Activated CD4-positive, alpha-beta T cell treated with anti-CD3 and anti-CD28 coated beads for 4 hours (primary cell): ENCODE results near the gene CCL2.

Experiments
- DNase-seq, 2 donors: peaks; one replicate each; pipeline ENCODE4 v3.0.0-alpha.2; 2020

Gene CCL2

DNA sequence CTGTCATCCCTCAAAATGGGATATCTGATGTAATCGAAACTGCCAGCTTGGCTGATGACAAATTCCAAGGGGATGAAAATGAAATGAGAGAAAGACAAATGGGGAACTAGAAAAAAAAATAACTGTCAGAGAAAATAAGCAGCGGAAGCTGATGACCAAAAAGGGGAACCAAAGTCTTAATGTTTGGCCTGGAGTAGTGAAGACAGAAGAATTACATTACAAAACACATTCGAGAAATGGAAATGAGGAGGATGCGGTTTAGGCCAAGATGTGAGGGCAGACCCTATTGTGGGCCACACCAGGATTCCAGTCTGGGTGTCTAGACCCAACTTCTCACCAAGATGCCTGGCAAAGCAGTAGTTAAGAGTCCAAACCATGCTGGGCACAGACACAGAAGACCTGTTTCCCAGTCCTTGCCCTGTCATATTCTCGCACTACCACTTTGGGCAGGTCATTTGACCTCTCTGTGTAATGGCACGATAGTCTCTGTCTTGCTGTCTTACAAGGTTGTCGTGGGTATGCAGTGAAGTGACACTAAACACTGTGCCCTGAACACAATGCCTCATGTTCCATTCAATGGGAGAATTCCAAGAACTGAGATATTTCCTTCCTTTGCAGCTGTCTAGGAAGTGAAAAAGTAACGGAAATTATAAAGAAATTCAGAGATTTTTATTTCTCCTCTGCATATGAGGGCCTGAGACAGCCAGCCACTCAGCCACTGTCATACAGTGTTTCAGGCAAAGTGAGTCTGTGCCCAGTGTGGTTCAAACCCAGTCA, 12.3 kb upstream of the CCL2 start:
- DNase-seq, result no peak

DNA sequence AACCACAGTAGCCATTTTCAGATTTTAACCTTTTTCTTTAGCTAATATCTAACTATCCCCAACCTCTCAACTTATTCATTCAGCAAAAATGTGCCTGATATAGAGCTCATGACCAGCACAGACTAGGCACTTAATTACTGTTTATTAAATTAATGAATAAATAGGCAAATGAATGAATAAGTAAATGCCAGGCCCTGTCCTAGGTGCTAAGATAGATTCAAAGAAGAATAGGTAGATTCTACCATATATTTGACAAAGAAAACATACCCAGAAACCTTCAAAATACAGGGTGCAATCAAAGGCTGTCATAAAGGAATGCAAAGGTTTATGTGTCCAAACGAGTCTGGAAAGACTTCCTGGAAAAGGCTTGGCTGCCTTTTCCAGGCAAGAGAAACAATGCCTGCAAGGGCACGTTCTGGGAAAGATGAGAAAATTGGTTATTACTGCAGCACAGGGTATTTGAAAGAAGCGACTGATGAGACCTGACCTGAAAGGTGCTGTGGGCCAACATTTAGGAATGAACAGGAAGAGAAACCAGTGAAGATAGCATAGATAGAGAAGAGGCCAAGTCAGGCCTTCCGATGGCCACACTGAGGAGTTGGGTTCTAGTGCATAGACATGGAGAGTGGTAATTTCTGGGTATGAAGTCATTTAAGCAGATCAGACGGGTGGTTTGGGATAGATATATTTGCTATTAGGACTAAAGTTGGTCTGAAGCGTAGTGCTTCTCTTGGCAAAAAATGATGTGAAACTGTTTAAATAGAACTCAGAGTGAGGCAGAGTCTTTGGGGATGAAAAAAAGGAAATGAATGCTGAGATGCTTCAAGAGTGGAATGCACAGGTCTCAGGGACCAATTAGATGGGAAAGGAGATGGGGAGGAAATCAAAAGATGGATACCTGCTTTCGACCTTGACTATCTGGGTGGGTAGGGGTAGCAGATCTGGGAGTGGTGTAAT, 11.4 kb upstream of the CCL2 start:
- DNase-seq, result no peak

DNA sequence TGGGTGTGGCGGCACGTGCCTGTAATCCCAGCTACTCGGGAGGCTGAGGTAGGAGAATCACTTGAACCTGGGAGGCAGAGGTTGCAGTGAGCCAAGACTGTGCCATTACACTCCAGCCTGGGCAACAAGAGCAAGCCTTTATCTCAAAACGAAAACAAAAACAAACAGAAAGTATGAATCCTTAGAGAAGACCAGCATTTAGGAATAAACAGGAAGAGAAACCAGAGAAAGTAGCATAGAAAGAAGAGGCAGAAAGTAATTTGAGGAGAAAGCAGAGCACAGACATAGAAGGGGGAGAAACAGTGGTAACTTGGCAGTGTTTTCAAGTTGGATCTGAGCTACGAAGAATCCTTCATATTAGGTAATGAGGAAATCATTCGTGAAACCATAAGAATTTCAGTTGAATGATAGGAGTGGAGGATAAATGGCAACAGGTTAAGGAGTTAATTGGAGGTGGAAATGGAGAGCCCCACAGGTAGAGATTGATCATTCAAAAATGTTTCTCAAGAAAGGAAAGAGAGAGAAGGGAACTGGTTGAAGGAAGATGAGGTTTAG, 9.7 kb upstream of the CCL2 start:
- DNase-seq, result no peak

DNA sequence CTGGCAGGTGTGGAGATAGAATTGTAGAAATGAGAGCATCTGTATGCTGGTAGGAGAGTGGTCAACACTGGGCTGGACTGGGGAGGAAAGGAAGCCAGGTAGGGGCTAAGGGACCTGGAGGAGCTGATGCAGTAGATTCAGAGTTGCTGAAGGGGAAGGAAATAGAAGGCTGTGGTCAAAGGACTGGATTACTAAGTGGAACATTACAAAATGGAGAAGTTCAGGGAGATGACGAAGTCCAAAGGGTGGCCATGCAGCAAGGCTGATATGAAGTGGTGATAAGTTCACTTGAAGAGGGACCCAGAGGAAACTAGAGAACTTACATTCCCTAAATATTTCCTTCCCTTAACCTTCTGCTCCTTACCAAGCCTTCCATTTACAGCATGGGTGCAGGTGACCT, 8.6 kb upstream of the CCL2 start:
- DNase-seq, result no peak

DNA sequence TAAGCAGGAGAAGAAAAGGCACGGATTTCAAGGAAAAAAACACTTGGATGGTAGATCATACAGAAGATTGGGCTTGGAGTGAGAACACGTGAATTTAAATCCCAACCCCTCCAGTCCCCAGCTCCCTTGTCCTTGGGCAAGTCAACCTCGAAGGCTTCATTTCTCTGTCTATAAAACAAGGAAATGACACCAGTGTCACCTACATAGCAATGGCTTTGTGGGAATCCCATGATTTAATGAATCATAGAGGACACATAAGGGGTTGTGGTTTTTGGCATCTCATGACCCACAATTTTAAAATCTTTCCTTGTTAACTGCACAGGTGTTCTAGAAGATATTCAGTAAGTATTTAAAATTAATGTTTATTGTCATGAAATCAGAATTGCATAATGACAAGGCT, 8.2 kb upstream of the CCL2 start:
- no peak for DNase-seq

DNA sequence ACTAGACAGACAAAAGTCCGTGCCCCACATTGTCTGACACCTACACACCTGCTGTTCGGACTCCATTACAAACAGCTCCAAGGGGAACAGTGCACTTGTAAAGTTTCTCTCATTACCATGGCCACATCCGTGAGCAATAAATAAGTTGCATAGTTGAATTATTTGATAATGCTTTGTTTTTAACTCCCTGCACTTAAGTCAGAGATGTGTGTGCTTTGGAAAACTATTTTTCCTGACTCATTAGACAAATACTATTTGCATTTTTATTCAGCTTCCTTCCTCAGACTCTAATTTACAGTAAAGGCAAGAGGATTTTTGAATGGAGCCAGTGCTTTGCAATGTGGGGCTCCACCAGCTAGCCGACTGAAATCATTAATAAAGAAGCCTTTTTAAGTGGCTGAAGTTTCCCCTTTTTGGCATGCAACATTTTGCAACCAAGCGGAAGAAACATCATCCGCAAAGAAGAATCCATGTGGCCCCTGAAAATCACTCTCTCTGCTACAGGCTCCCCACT, 6.5 kb upstream of the CCL2 start:
- no peak for DNase-seq

DNA sequence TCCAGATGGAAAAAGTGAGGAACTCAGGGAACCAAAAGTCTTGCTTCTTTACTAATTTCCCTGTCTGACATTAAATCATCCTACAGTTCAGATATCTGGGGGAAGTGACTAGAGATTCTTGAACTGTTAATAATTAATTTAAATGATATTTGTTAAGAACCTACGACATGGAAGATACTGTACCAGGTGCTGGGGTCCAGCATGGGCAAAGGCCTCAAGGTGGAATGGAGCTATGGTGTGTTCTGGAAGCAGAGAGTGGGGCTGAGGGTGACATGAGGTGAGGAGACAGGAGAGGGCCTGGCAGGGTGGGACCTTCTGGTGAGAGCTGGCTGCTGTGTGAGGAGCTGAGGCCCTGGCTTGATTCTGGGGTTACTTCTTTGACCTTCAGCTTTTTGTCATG, 6.0 kb upstream of the CCL2 start:
- no peak for DNase-seq

DNA sequence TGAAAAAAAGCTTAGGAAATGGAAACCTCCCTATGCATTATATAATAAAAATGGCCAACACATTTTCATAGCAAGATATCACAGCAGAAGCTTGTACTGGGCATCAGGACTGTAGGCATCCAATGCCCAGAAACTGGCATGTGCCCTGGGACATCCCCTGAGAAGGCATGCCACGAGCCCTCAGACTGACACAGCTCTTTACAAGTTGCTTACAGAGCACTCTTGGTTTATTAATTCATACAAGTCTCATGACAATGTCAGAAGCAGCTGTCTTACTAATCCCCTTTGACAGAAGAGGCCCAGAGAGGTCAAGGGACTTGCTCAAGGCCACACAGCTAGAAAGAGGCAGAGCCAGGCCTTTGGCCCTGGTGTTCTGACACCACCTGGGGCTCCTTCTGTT, 5.6 kb upstream of the CCL2 start:
- no peak for DNase-seq

DNA sequence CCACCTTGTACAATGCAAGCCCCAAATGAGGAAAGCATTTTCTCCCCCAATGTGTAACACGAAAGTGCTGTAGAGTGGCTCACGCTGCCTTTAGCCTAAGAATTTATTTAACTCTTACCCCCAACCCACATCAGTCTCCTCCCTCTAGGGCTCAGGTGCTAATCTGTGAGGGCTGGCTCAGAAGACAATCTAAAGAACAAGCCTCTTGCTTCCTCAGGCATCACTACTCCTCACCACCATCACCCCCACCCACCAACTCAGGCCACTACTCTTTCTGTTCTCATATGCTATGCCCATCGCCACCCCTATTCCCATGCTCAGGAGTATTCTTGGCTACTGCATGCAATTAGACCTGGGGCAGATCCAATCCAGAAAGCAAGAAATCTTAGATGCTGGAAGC, 3.9 kb upstream of the CCL2 start:
- no peak for DNase-seq

DNA sequence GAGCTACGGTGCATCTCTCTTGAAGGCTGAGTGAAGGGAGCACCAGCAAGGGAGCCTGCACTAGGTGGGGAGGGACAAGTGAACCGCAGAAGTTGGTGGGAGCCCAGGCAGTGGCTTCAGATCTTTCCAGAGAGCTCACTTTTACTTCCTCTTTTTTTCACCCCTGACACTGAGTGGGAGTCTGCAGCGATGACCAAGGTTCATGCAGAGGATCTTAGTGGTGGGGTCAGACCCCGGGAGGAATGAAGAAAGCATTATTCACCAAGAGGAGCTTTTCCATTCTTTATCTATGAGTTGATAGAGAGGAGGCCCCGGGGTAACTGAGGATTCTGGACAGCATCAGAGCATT, 3.0 kb upstream of the CCL2 start:
- no peak for DNase-seq

DNA sequence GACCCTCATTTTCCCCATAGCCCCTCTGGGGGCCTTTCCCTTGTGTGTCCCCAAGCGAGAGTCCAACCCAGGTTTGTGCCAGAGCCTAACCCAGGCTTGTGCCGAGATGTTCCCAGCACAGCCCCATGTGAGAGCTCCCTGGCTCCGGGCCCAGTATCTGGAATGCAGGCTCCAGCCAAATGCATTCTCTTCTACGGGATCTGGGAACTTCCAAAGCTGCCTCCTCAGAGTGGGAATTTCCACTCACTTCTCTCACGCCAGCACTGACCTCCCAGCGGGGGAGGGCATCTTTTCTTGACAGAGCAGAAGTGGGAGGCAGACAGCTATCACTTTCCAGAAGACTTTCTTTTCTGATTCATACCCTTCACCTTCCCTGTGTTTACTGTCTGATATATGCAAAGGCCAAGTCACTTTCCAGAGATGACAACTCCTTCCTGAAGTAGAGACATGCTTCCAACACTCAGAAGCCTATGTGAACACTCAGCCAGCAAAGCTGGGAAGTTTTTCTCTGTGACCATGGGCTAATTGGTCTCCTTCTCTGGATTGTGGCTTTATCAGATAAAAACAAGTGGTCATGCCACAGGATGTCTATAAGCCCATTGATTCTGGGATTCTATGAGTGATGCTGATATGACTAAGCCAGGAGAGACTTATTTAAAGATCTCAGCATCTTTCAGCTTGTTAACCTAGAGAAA, 2.5 kb upstream of the CCL2 start:
- no peak for DNase-seq

DNA sequence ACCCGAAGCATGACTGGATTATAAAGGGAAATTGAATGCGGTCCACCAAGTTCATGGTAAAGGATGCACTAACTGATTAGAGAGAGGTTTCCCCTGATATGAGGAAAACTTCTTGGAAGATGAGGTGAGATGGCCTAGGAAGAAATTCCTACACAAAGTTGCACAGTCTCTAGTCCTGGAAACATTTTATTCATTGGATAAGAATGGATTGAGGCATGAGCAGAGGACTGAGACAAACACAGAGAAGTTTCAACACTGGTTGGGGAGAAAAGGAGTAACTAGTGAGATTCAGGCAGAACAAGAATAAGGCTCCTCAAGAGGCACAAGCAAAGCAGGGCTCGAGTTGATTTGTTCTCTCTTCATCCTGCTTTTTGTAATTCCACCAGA, 2.0 kb upstream of the CCL2 start:
- no peak for DNase-seq

DNA sequence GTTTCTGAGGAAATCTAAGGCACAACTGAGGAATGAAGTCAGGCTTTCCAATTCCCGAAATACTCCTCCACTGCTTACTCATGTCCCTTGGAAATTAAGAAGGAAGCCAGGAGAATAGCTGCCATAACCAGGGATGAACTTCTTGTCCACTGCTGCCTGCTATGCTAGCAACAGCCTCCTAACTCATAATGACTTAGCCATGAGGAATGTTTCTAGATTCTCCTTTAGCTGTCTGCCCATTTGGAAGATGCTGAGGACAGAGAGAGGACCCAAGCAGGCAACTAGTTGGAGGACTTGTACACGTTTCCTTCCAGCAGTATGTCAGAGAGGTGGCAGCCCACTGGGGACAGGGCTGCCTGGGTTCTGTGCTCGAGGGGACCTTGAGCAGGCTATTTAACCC, 939 bp upstream of the CCL2 start:
- no peak for DNase-seq

DNA sequence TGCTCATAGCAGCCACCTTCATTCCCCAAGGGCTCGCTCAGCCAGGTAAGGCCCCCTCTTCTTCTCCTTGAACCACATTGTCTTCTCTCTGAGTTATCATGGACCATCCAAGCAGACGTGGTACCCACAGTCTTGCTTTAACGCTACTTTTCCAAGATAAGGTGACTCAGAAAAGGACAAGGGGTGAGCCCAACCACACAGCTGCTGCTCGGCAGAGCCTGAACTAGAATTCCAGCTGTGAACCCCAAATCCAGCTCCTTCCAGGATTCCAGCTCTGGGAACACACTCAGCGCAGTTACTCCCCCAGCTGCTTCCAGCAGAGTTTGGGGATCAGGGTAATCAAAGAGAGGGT, 272 bp downstream of the CCL2 start:
- no peak for DNase-seq

DNA sequence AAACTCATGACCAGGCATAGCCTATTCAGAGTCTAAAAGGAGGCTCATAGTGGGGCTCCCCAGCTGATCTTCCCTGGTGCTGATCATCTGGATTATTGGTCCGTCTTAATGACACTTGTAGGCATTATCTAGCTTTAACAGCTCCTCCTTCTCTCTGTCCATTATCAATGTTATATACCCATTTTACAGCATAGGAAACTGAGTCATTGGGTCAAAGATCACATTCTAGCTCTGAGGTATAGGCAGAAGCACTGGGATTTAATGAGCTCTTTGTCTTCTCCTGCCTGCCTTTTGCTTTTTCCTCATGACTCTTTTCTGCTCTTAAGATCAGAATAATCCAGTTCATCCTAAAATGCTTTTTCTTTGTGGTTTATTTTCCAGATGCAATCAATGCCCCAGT, 756 bp downstream of the CCL2 start:
- DNase-seq, result no peak

DNA sequence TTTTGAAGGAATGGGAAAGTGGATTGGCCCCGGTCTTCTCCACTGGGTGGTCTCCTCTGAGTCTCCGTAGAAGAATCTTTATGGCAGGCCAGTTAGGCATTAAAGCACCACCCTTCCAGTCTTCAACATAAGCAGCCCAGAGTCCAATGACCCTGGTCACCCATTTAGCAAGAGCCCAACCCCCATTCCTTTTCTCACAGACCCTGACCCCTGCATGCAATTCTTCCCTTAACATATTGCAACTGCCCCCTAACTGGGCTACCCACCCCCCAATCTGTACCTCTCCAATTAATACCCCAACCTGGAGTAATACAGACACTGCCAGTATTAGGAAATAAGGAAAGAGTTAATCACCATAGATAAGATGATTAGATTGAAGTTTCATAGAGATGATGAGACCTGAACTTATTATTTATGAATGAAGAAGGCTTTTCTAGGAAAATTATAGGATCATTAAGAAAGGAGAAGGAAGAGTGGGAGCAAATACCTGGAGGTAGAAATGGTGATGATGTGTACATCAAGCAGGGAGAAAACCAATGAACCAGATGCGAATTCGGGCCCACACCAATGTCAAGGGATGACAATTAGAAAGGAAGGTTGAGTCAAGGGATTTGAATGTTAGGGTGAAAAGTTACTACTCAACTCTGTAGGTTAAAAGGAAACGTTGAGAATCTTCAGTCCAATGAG, 2.4 kb downstream of the CCL2 start:
- DNase-seq, result no peak

DNA sequence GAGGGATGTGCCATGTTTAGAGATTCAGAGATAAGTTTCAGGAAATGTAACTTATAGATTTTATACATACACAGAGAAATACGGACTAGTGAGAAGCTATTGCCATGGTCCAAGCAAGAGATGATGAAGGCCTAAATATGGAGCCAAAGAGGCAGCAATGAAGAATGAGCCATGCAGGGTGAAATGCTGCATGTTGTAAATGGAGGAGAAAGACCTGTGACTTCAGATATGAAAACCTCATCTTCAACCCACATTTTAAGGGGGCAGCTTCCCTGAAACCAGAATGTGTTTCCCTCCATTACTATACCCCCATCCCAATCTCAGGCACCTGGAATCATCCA, 2.9 kb downstream of the CCL2 start:
- DNase-seq, result no peak

DNA sequence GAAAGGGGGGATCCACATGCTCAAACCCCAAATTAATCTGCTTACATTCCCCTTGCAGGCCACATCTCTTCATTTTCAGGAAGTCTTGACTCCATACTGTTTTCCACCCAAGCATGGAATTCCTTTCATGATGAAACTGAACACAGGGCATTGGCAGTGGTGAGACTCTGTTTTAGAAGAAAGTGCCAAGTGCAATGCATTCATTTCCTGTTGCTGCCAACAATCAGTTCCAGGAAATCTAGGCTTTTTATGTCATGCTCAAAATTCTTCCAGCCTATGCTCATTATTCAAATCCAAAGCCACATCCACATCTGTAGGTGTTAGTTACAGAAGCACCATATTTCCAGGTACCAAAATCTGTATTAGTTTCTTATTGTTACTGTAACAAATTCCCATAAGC, 4.1 kb downstream of the CCL2 start:
- no peak for DNase-seq

DNA sequence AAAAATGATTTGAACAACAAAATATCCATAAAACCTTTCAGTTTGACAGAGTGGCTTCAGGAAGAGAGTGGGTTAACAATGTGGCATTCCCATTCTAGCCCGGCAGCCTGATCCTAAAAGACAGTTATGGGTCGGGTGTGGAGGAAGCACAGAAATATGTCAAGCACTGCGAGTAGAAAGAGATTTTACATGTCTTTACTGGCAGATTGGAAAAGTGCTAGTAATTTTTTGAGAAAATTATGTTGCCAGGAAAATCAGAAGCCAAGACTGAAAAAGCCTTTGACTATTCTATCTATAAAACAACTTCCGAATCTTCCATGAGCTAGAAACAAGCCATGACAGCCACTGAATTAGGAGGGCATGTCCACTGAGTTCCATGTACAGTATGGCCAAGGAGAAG, 5.8 kb downstream of the CCL2 start:
- no peak for DNase-seq

DNA sequence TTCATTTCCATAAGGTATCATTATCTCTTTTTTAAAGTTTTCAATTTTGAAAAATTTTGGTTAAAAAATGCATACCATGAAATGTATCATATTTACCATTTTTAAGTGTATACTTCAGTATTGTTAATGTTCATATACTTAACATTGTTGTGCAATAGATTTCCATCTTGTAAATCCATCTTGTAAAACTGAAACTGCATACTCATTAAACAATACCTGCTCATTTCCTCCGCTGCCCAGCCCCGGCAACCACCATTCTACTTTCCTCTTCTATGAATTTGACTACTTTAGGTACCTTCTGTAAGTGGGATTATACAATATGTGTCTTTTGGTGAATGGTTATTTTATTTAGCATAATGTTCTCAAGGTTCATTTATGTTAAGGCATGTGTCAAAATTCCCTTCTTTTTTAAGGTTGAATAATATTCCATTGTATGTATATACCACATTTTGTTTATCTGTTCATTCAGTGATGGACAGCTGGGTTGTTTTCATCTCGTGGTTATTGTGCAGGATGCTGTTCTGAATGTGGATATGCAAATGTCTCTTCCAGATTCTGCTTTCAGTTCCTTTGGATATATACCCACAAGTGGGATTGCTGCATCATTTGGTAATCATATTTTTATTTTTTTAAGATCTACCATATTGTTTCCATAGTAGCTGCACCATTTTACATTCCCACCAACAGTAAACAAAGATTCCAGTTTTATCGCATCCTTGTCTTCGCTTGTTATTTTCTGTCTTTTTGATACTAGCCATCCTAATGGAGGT, 6.7 kb downstream of the CCL2 start:
- no peak for DNase-seq

DNA sequence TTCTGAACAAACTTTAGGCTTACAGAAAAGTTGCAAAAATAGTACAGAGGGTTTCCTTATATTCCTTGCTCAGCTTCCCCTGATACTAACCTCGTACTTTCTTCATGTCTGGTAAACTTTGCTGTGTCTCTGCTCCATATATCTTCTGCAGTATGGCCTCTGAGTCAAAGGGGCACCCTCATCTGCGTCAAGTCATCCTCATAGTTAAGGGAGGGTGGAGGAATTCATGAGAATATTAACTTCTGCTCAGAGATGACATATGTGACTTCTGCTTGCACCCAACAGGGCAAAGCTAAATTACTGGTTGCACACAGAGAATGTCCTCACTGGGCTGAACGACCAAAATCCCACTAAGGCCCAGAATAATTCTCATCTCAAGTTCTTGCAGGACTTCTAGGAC, 10.6 kb downstream of the CCL2 start:
- no peak for DNase-seq

DNA sequence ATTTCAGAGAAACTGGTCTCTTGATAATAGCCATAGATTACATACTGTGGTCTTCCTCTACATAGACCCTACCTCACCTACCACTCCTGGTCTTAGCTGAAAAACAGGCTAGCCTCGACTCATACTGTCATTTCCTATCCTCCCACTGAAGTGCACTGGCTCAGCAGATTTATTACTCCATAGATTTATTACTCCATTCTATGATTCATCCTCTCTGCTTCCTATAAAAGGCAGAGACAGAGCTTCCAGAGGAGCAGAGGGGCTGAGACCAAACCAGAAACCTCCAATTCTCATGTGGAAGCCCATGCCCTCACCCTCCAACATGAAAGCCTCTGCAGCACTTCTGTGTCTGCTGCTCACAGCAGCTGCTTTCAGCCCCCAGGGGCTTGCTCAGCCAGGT, 14.9 kb downstream of the CCL2 start, which contains the start of gene CCL7:
Gene CCL7, plus strand, starts transcription at position 253 of the 400 bp plus-strand sequence. Its CDS starts 70 bp downstream, at position 323.
- no peak for DNase-seq
